NCI-H1105 (cell line): ENCODE results near the gene HLA-DPA1.

Experiments used
- DNase-seq: peaks from one replicate; lab custom pipeline; 2025; lab: John Stamatoyannopoulos, UW

The HLA-DPA1 gene

DNA sequence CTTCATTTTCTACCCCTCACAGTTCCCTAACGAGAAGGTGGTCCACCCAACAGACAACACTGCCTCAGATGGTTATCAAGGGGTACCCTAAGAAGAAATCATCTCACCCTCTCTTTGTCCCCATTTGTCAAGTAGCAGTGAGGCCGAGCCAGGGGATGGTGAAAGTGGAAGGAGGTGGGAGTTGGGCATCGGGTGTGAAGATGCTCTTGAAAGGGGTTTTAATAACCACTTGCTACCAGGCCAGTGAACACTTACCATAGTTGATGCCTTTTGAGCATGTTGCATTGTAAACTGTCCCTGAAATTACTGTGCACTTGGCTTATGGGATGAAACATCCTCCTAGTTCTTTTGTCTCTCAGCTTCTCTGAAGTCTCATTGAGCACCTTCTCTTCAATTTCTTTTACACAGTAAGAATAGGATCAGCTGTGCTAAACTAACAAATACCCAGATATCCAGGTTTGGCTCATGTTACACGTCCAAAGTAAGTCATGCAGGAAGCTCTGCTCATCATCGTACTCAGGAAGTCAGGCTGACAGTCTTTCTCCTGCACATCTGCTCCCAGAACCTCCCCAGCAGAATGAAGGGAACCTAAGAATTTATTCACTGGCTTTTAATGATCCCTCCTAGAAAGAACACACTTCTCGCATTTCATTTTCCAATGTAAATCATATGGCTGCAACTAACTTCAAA is 15.6 kb upstream of the HLA-DPA1 start:
- DNase-seq: no peak

DNA sequence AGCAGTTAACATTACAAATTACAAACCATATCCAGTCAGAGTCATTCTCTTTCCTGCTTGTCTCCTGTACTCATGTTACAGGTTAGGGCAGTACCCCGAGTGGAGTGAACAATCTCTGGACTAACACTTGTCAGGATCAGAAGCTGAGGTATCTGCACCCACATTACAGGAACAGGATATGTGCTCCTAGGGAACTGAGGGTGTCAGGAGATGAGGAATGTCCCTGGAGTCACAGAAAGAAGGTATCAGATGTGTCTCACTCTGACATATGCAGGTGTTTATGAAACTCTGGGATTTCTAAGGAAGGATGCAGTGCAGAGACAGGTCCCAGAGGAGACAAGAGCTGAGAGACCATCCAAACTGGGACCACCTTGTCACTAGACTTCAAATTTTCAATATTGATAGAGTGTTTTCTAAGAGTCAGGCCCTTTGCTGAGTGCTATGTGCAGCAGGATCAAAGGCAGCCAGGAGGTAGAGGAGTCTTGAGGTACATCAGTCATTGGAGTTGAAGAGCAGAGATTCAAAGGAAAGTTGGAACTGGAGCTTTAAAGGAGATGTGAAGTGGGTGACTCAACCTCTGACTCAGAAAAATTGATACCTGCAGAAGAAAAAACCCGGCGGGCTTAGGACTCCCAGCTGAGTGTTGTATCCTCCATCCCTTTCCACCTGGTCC is 14.9 kb upstream of the HLA-DPA1 start:
- no peak for DNase-seq

DNA sequence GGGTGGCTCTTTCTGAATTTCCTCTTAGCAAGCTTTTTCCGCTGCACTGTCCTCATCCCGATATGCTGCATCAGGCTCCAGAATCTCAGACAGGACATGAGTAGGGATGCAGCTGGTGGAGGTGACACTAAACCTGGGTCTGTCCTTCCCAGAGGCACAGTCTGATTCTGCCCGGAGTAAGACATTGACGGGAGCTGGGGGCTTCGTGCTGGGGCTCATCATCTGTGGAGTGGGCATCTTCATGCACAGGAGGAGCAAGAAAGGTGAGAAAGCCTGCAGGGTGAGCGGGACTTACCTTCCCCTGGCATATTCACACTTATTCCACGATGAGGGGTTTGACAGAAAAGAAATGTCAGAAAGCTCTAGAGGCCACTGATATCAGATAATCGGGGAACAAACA is 12.2 kb upstream of the HLA-DPA1 start:
- no peak for DNase-seq

DNA sequence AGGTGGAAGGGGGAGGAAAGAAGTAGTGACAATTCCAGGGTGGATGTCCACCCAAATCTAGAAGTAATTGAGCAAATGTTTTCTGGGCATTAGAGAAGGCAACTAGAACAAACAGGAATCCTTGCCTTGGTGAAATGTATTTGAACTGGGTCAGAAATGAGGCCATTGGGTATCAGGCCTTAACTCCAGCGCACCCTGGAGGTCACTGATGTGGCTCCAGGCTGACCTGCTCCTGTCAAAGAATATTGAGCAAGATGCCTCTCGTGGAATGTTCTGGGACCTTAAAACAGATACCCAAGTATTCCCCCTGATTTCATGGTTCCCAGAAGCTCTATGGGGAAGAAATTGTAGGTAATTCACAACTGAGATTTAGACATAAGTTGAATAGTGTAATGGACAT is 9.3 kb upstream of the HLA-DPA1 start:
- no peak for DNase-seq

DNA sequence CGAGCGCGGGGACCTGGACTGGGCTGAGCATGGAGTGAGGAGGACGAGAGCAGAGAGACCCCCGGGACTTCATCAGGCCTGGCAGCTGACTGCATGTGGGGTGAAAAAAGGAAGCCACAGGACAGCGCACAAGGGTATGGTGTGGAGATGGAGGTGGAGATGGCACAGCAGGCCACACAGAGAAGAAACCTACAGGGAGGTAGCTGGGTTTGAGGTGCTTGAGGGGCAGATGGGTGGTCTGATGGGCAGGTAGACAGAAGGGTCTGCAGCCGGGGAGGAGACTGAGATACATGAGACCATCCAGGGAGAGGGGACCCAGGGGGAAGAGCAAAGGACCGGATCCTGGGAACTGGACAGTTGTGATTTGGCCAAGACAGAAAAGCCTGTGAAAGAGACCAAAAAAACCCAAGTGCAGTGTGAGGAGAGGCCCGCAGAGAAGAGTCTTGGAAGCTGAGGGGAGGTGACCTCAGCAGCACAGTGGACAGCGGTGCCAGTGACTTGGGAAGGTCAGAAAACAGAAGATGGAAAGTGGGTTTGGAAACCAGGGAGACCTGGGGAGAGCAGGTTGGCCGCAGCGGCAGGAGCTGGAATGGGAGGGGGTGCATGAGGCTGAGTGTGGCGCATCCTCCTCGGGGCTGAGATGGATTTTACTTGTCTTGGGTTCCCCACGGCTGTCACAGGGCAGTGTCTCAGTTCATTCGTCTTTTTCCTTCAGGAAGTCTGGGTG is 7.8 kb upstream of the HLA-DPA1 start:
- DNase-seq: no peak

DNA sequence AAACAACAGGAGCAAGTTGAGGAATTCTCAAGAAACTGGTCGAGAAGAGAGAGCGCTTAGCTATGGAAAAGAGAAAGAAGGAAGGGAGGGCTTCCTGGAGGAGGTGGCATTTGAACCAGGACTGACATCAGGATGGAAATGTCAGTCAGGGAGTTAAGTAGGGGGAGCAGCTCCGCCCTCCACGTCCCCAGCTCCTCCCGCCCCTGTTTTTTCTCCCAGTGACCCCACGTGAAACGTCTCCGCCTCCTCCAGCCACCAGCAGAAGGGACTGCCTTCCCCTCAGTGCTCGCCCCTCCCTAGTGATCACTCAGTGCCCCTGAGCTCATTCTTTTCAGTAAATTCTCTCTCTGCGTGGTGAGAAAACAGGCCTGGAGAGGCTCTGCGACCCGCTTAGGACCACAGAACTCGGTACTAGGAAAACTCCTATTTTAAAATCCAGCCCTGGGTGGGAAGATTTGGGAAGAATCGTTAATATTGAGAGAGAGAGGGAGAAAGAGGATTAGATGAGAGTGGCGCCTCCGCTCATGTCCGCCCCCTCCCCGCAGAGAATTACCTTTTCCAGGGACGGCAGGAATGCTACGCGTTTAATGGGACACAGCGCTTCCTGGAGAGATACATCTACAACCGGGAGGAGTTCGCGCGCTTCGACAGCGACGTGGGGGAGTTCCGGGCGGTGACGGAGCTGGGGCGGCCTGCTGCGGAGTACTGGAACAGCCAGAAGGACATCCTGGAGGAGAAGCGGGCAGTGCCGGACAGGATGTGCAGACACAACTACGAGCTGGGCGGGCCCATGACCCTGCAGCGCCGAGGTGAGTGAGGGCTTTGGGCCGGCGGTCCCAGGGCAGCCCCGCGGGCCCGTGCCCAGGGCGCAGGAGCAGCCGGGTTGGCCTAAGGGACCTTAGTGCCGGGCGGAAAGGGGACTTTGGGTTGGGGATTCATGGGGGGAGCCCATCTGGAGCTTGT is 7.0 kb upstream of the HLA-DPA1 start:
- no peak for DNase-seq

DNA sequence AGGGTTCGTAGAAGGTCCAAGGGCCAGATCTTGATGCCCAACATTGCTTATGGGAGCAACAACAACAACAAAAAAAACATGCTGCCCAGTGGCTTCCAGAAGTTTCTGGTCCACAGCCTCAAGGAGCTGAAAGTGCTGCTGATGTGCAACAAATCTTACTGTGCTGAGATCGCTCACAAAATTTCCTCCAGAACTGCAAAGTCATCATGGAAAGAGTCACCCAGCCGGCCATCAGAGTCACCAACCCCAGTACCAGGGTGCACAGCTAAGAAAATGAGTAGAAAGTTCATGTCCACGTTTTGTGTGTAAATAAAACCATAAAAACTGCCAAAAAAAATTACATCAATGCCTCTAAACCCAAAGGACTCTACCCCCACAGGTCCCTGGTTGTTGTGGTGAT is 6.1 kb upstream of the HLA-DPA1 start:
- no peak for DNase-seq

DNA sequence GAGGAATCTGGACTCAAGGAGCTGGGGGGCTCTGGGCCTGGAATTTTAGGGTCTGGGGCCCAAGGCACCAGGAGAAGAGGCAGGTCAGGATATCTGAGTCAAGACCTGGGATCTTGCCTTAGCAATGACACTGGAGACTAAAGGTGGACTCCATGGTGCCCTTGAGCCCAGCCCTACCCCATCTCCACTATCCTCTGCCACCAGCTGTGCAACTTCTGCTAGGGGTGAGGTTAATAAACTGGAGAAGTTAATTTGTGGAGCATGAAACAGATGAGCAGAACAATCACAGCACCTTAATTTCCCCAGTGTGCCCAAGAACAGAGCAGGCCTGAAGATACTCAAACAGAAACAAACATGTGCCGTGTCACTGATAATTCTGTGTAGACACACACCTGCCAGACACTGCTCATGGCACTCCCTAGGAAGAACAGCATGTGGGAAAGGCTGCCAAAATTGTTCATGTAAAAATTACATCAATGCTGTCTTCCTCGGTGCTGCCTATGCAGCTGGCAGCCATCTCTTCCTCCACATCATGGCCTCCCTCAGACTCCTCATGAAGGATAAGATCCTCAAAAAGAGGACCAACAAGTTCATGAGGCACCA is 5.6 kb upstream of the HLA-DPA1 start:
- no peak for DNase-seq

DNA sequence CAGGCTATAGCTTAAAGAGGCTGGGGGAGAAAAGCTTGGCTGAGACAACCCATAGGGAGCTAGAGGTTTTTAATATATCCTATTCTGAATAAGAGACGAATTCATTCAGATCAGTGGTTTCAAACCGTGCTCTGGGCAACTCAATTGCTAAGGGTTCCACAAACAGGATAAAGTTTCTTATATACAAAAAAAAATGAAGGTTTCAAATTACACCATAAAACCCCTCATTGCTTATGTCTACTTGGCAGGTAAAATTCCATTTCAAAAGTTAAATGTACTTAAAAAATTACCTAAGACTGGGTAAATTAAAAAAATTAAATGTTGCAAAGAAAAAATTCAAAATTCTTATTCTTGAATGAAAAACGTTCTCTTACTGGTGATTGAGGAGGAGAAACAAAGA is 5.0 kb upstream of the HLA-DPA1 start:
- DNase-seq: no peak

DNA sequence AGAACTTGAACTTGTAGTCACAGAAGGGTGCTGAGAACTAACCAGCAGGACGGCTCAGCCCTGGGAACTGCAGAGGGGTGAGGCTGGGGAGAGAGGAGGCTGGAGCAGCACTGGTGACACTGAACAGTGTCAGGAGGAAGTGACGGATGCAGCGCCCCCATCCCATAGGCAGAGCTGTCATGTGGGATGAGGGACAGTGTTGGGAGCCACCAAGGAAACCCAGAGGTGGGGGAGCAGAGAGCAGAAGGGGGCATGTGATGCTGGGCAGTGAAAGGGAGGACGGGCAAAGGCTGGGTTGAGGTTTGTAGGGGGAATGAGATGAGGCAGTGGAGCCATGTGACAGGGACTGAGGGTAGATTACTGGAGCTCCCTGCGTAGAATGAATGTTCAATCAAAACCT is 4.5 kb upstream of the HLA-DPA1 start:
- DNase-seq: no peak

DNA sequence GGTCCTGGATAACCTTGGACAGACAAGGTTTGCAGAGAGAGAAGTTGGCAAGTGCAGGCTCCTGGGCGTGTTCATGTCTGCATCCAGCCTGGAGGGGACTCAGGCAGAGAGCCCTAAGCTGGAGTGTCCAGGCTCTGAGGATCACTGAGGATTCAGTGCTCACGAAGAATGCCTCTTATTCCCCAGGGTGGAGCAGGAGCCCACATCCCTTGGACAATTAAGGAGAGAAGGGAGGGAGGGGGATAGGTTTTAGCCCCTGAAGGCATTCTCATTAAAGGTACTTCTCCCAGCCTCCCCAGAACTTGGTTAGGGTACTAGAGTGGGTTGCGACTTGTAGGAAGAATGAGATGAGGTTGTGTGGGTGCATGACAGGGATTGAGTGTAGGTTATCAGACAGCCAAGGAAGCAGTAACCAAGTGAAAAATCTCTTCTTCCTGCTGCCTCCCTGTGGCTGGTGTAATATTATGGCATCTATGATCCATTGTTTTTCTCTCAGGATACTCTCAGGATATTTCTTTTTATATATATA is 3.0 kb upstream of the HLA-DPA1 start:
- no peak for DNase-seq

DNA sequence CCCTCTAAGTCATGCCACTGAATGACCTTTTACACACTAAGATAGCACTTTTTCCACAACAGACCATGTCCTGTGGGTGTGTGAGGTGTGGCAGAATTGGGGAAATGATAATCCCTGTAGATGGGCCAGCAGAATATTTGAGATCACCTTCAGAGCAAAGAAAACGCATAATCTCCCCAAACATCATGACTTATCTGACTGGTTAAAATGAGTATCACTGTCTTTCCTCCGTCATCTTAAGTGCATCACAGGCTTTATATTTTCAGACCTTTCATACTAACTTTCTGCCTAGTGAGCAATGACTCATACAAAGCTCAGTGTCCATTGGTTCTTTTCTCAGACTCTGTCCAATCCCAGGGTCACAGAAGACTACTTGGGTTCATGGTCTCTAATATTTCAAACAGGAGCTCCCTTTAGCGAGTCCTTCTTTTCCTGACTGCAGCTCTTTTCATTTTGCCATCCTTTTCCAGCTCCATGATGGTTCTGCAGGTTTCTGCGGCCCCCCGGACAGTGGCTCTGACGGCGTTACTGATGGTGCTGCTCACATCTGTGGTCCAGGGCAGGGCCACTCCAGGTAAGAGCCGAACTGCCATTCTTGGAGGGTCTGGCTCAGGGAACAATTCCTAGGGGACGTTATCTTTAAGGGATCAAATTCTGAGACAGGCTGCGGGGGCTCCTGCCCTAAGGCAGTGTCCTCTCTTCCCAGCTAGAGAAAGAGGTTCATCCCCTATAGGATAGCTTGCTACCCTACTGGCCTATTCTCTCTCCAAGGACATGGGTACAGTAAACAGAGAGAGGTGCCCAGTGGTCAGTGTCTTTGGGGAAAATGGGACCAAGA is 2.3 kb upstream of the HLA-DPA1 start, which contains the start of gene HLA-DPB1:
Gene HLA-DPB1 (plus strand): TSS at position 423 of the 838 bp plus-strand sequence. CDS start 52 bp downstream, at position 475.
- no peak for DNase-seq

DNA sequence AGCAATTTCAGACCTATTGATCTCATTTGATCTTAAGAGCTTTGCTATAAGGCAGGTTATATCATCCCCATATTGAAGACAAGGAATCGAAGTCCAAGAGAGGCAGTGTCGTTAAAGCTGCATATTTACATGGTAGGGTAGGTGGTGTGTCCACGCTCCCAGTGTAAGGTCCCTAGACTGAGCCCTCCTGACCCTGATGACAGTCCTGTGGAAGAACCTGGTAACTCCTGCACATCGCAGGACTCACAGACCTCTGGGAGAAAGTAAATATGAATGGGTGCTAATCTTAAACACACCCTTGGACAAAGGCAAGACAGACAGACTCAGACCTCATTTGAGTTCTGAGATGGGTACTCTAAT is 1.7 kb upstream of the HLA-DPA1 start:
- no peak for DNase-seq

DNA sequence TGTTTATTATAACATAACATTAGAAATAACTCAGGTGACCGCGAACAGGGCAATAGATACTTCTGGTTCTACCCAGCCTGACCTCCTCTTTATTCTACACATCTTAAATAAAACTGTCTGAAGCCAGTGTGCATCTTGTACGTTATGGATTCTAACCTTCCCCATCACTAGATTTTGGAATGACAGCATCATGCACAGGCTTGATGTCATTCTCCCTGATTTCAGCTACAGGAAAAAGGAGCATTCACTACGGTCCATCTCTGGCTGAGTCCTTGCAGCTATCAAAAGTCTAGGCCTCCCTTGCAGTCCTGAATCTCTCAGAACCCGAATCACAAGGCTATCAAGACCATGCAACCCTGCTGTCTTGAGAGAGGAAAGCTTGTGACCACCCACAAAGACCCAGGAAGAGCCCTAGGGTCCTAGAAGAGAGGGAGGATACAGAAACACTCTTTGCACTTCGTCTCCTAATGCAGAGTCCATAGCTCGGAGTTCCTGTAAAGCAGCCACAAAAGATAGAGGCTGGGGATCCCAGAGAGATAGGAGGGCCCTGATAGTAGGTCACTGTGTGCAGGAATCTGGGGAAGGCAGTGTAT is 845 bp downstream of the HLA-DPA1 start:
- no peak for DNase-seq

DNA sequence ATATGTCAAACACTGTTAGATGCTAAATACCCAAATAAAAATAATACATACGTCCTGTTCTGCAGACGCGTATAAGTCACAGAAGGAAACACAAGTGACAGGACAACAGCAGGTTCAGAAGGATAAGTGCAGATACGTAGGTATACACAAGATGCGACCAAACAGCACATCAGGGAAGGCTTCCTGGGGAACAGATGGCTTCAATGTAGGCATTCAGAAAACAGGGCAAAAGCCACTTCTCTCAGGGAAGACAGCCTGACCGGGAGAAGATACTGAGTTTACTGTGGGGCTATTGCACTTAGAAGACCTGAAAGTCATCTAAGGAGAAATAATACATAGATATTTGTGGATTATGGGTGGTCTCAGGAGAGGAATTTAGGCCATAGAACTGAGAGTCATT is 1.9 kb downstream of the HLA-DPA1 start:
- no peak for DNase-seq

DNA sequence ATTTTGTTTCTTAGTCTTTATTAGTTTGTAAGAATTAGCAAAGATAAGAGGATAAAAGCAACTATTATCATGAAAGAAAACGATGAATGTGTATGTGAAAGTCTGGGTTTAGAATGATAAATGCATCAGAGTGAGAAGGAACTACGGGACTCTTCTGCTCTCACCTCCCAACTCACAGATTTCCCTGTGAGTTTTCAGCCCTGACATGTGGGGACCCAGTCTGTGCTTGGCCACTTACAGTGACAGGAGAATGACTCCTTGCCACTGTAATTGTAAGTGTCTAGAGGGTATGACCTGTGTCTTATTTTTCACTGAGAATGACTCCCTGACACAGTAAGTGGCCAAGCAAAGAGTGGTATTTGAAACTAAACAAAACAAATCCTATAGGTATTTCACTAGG is 2.5 kb downstream of the HLA-DPA1 start:
- DNase-seq: no peak

DNA sequence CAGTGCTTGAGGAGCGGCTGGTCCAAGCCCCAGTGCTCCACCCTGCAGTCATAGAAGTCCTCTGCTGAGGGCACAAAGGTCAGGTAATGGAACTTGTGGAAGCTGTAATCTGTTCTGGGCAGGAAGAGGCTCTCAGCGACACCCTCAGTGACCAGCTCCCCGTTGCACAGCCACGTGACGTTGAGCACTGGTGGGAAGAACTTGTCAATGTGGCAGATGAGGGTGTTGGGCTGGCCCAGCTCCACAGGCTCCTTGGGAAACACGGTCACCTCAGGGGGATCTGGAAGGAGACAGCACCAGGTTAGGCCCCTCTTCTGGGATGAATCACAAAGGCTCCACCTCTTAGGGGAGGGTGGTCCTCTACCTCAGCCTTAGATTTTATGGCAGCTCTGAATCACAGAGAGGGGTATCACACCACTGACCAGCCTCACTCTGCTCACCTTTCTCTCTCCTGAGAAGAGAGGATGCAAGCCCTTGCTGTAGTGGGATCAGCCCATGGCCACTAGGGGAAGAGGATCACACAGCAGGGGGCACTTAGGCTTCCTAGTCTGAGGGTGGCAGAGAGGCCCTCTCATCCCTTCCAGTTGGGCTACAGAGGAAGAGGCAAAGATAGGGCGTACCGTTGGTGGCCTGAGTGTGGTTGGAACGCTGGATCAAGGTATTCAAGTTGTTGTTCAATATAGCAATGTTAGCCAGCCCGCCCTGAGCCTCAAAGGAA is 4.3 kb downstream of the HLA-DPA1 start:
- DNase-seq: no peak

DNA sequence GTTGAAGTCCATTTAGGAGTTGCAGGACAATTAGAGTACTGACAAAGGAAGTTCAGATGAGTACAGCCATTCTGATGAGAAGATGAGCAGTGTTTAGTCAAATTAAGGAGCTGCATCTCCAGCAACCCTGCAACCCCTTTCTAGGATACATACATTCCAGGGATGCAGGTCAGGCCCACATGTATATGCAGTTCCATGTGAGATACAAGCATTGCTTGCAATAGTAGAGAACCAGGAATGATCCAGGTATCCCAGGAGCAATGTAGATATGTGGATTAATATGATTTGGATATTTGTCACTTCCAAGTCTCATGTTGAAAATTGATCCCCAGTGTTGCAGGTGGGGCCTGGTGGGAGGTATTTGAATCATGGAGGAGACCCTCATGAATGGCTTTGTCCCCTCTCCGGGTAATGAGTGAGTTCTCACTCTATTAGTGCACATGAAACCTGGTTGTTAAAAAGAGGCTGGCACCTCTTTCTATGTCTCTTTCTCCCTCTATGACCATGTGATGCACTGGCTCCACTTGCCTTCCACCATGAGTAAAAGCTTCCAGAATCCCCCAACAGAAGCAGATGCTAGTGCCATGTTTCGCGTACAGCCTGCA is 6.4 kb downstream of the HLA-DPA1 start:
- DNase-seq: no peak

DNA sequence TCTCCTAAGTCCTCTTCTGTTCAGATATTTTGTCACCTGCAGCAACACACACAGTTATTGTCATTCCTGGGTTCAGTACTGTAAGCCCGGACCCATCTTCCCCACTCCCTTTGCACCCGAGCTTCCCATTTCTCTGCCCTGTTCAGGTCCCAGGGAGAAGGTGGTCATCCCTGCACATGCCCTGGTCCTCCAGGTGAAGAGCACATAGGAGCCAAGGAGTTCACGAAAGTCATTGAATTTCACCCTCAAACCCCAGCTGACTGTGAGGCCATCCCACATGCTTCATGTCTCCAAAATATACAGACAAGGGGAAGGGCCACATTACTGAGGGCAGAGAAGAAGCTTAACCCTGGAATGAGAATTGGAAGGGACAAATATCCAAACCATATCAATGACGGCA is 8.1 kb downstream of the HLA-DPA1 start:
- no peak for DNase-seq
